IgD-negative memory B cell (primary cell): Measurements from ENCODE around the gene CISTR. TPM values are rescaled to one million over a fixed set of nuclear protein-coding genes. Genes with fewer than 3 reads are reported as not detected.
A peak's percentile ranks its signal among the peaks of the same experiment; 100 is the strongest.

ENCODE experiments used
- H3K27ac Mint-ChIP-seq, 3 donors: one replicate each; pipeline ENCODE4 v1.8.0; 2020 to 2022; ENCODE audit warnings: mild to moderate bottlenecking in 3 of 3, mixed read lengths in 3 of 3, moderate library complexity in 1 of 3
- H3K27me3 Mint-ChIP-seq: one replicate; pipeline ENCODE4 v1.8.0; 2021; ENCODE audit warnings: mixed read lengths
- H3K36me3 Mint-ChIP-seq: one replicate; pipeline ENCODE4 v1.8.0; 2020; ENCODE audit warnings: mild to moderate bottlenecking, mixed read lengths
- H3K4me1 Mint-ChIP-seq, 3 donors: one replicate each; pipeline ENCODE4 v1.8.0; 2020 to 2022; ENCODE audit warnings: mixed read lengths in 3 of 3, mild to moderate bottlenecking in 1 of 3
- H3K4me3 Mint-ChIP-seq, 4 donors: one replicate each; pipeline ENCODE4 v1.8.0; 2020 to 2022; ENCODE audit warnings: mild to moderate bottlenecking in 4 of 4, mixed read lengths in 4 of 4, moderate library complexity in 3 of 4
- H3K9me3 Mint-ChIP-seq, 3 donors: one replicate each; pipeline ENCODE4 v1.8.0; 2020 to 2021; ENCODE audit warnings: mixed read lengths in 3 of 3, mild to moderate bottlenecking in 1 of 3
- polyA plus RNA-seq: library from polyadenylated mRNA; unstranded; fragments of 300-500 nt; fragmentation: Illumina TruSeq; gene quantifications from one replicate; pipeline ENCODE4 v1.2.3, GENCODE V29; 2021

Gene CISTR
- polyA plus RNA-seq, 1 donor from 2014 or later: not detected

DNA sequence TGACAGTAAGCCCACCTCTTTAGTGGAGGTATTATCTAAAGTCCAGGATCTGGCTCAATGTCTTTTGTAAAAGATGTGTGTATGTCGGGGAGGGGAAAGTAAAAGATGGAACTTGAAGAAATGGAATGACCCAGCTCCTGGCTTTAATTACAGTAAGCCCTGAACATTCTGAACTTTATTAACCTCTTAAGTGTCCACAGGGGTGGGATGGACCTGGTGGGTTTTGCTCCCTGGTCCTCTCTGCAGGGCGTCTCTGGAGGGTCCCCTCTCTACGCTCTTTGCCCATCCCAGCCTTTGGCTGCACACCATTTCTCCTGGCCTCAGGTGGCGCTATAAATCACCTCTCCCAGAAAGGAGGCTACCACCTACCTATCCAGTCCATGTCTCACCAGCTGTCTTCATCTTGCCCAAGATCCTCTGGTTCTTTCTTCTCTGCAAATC is 3.7 kb upstream of the CISTR start:
- Mint-ChIP-seq H3K36me3 (no peaks in the 10 kb centered on the region), H3K4me1 (peaks cover 4 to 10% (median 8%) of the 10 kb centered on the region in 3 donors), H3K4me3 (peak overlapping the region in 1 of 4 donors; percentile 49), H3K27me3 (peaks cover 13% of the 10 kb centered on the region), H3K9me3 (no peaks in the 10 kb centered on the region), H3K27ac (no peak overlapping the region)

DNA sequence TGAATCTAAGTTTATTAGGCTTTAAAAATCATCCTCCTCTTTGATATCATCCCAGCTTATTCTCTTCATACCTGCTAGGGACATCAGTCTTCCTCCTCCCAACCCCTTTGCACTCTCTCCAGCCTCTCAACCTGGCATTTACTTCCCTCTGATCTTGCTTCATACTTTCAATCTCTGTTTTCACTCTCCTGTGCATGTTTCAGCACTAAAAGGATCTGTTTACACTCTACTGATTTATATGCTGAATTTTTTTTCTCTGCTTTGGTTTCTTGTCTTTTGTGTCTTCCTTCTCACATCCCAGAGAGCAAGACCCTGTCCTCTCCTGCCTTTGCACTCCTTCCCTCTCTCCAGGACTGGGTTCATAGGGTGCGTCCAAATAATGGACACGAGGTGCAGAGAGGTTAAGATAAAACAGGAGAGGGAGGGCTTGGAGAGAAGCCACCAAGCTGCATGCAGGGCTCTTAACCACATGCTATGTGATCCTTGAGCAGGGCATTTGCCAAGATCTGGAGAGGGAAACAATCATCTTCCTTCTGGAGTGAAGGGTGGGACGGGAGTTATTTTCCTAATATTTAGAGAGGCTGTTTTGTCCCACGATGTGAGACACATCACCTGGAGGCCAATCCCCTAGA is 3.0 kb upstream of the CISTR start:
- no peaks in the 10 kb centered on the region for H3K9me3 Mint-ChIP-seq
- H3K27ac Mint-ChIP-seq: no peak overlapping the region
- H3K4me1 Mint-ChIP-seq: peaks cover 4 to 10% (median 8%) of the 10 kb centered on the region in 3 donors
- H3K36me3 Mint-ChIP-seq: no peaks in the 10 kb centered on the region
- no peak overlapping the region for H3K4me3 Mint-ChIP-seq
- H3K27me3 Mint-ChIP-seq: peaks cover 11% of the 10 kb centered on the region

DNA sequence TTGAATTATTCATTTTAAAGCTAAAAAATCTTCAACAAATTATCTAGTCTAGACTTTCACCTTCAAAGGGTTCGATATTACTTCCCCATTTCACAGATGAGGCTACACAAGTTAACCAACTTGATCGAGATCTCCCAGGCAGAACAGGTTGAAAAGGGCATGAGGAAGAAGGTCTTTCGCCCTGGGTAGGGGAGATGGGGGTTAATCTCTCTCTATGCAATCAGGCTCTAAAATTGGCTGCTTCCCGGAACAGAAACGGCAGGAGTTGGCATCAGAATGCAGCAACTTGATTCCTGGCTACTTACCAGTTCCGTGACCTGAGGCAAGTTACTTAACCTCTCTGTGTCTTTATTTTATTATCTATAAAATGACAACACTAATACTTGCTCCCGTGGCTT is 2.4 kb upstream of the CISTR start:
- H3K27me3 Mint-ChIP-seq: peaks cover 7% of the 10 kb centered on the region
- peaks cover 4 to 10% (median 8%) of the 10 kb centered on the region in 3 donors for H3K4me1 Mint-ChIP-seq
- H3K9me3 Mint-ChIP-seq: no peaks in the 10 kb centered on the region
- H3K27ac Mint-ChIP-seq: no peak overlapping the region
- no peak overlapping the region for H3K4me3 Mint-ChIP-seq
- H3K36me3 Mint-ChIP-seq: no peaks in the 10 kb centered on the region

DNA sequence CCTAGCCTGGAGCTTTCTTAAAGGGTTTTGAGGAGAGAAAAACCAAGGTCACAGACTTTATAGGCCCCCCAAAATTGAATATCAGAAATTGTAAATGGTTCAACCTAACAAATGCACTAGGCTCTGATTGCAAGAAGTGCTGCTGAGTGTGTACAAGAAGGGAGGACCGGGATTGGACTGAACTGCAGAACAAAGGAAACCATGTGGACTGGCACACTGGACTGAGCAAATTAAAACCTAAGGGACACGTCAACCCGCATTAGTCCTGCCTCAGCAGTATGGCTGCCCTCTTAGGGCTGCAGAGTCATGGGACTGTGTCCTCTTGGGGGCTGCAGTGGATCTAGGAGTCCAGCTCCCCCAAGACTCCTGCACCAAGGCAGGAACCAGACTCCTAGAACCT is 842 bp upstream of the CISTR start:
- Mint-ChIP-seq H3K4me1 (peaks cover 4 to 10% (median 8%) of the 10 kb centered on the region in 3 donors), H3K36me3 (no peaks in the 10 kb centered on the region), H3K9me3 (no peaks in the 10 kb centered on the region), H3K27ac (no peak overlapping the region), H3K27me3 (peaks cover 6% of the 10 kb centered on the region), H3K4me3 (no peak overlapping the region)

DNA sequence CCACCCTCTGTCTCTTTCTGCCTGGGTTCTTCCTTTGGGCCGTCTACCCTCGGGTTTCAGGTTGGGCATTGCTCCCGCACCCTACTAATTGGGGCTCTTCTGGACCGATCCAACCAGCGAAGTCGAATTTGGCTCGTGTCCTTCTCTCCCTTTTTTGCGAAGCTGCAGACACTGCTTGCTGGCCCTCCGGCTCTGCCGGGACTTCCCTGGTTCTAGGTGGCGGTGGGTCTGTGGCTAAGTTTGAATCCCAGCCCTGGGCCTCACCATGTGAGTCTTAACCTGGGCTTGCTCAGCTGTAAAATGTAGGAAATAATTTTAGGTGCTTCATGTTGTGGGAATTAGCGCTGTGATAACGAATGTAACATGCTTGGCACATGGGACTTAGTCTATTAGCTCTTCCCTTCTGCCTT is 418 bp upstream of the CISTR start:
- Mint-ChIP-seq H3K4me3 (no peak overlapping the region), H3K9me3 (no peaks in the 10 kb centered on the region), H3K27me3 (peaks cover 9% of the 10 kb centered on the region), H3K36me3 (no peaks in the 10 kb centered on the region), H3K4me1 (peaks cover 4 to 10% (median 9%) of the 10 kb centered on the region in 3 donors), H3K27ac (no peak overlapping the region)

DNA sequence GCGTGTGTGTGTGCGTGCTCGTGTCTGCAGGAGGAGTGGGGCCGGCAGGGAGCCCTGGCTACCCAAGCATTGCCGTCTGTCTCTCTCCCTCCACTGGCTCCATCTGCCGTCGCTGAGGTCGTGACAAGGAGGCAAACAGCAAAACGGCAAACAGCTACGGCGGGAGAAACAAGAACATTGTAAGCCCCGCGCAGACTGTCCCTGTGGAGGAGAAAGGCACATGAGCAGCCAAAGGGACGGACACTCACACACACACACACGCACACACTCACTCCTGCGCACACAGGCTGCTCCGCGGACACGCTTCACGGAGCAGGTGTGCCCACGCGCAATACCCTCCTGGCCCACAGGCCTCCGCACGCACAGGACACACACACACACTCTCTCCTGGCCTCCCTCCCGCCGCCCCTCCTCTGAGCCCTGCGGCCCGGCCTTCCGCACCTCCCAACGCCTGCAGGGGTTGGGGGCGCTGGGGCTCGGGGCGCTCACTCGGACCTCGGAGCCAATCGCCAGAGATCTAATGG is 905 bp downstream of the CISTR start:
- H3K4me1 Mint-ChIP-seq: peaks cover 9 to 11% (median 11%) of the 10 kb centered on the region in 3 donors
- peak overlapping the region in 1 of 3 donors; percentile 68 for H3K27ac Mint-ChIP-seq
- H3K36me3 Mint-ChIP-seq: no peaks in the 10 kb centered on the region

DNA sequence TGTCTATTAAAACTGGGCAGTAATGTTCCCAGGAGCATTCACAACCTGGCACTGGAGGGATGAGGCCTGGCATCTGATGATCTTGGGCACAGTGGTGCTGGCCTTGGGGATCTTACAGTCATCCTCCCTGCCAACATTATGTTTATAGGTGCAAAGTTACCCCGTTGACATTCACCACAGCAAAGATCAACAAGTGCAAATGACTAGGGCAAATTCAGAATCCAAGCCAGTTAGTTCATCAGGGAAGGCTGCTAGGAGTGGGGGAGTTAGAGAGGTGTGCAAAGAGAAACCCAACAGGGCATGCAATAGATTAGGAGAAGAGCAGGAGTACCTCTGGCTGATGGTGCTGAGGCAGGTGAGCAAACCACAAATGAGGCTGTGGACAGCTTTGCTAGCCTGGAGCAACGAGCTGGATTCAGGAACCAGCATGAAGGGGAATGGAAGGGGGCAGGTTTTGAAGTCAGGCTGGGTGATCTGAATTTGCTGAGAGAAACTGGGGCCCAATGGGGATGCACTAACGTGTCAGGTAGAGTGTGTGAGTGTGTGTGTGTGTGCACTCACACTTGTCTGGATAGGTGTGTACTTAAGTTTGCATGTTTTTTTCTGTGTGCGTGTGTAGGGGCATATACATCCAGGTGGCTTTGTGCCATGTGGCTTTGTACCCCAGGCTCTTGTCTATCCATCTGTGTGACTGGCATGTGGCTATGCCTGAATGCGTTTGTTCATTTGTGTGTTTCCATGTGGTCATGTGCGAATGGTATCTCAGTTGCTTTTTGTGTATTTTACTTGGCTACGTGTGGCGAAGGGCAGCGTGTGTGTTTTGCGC is 1.6 kb downstream of the CISTR start:
- H3K9me3 Mint-ChIP-seq: no peaks in the 10 kb centered on the region

More for the DNA sequence above, 905 bp downstream of the CISTR start:
- no peaks in the 10 kb centered on the region for H3K9me3 Mint-ChIP-seq
- peak overlapping the region in 1 of 4 donors; percentile 94 for H3K4me3 Mint-ChIP-seq
- H3K27me3 Mint-ChIP-seq: peaks cover 14% of the 10 kb centered on the region

DNA sequence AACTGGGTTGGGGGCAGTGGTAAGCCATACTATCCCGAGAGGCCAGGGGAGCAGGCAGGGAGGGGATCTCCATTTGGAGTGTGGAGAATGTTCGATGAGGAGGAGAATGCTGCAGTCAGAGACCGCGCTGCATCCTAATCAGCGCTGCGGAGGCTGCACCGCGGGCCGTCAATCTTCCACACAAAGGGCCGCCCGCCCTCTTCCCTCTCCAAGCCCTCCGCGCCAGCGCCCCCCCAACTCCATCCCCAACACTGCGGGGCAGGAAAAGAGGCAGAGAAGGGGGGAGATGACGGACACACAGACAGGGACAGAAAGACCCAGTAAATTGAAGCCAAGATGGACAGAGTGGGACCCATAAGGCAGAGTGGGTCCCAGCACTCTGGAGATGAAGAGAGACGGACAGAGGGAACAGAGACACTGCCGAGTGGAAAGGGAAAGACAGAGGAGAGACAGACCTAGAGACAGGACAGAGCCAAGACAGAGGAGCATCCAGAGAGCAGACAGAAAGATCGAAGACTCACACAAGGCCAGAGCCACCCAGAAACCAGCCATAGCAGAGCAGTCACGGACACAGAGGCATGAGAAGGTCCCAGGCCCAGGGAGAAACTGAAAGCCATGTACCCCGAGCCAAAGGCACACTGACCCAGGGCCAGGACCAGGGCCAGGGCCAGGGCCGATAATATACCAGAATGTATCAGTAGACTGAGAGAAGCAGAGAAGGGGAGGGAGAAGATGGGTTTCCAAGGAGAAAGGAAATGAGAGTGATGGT is 3.5 kb downstream of the CISTR start:
- H3K4me3 Mint-ChIP-seq: no peak overlapping the region
- peaks cover 5 to 9% (median 7%) of the 10 kb centered on the region in 3 donors for H3K4me1 Mint-ChIP-seq
- H3K27ac Mint-ChIP-seq: no peak overlapping the region
- H3K9me3 Mint-ChIP-seq: no peaks in the 10 kb centered on the region
- no peaks in the 10 kb centered on the region for H3K36me3 Mint-ChIP-seq
- peaks cover 37% of the 10 kb centered on the region for H3K27me3 Mint-ChIP-seq

More for the DNA sequence above, 1.6 kb downstream of the CISTR start:
- H3K4me1 Mint-ChIP-seq: peaks cover 4 to 9% (median 5%) of the 10 kb centered on the region in 3 donors
- peaks cover 20% of the 10 kb centered on the region for H3K27me3 Mint-ChIP-seq
- no peaks in the 10 kb centered on the region for H3K36me3 Mint-ChIP-seq
- H3K4me3 Mint-ChIP-seq: peak overlapping the region in 1 of 4 donors; percentile 94
- H3K27ac Mint-ChIP-seq: peak overlapping the region in 1 of 3 donors; percentile 68

DNA sequence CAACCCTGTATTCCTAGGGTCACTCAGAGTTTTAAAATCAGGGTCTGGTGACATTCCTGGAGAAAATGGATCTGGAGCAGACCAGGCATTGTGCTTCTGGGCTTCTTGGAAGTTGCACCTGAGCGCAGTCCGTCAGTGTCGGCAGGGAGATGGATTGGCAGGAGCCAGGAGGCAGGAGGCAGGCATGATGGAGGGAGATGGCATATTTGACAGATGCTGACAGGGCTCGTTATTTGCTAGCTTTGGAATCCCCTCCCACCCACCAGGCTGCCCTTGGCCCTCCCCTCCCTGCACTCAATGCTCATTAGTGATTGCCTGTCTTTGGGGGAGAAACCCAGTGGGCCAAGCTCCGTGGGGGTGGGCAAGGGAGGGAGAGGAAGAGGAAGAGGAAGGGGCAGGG is 4.7 kb downstream of the CISTR start:
- Mint-ChIP-seq H3K36me3 (no peaks in the 10 kb centered on the region), H3K27ac (peak overlapping the region in 2 of 3 donors; percentile 40 to 46), H3K4me1 (peaks cover 5 to 9% (median 7%) of the 10 kb centered on the region in 3 donors), H3K27me3 (peaks cover 48% of the 10 kb centered on the region), H3K4me3 (peak overlapping the region in 2 of 4 donors; percentile 33 to 70), H3K9me3 (no peaks in the 10 kb centered on the region)

DNA sequence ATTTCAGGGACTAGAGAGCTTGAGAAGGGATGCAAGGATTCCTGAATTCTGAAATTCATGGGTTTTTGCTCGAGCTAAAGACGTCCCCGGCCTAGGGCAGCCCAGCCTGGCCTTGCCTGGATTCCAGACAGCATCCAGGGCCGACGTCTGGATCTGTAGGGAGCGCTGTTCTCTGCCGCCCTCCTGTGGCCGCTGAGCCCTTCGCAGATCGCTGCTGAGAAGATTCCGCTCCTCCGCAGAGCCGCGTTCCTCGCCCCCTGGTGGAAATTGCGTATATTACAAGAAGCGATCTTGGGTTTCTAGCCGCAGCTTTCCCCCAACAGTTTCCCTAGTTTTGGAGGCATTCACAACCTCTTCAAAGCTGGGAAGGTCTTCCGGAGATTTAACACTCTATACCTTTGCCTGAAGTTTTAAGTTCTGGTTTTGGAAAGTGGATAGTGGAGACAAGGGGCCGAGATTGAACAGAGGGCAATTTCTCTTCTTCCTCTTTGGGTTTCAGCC is 5.1 kb downstream of the CISTR start:
- peak overlapping the region in 1 of 4 donors; percentile 70 for H3K4me3 Mint-ChIP-seq
- H3K4me1 Mint-ChIP-seq: peaks cover 5 to 9% (median 7%) of the 10 kb centered on the region in 3 donors
- peaks cover 48% of the 10 kb centered on the region for H3K27me3 Mint-ChIP-seq
- no peaks in the 10 kb centered on the region for H3K9me3 Mint-ChIP-seq
- no peaks in the 10 kb centered on the region for H3K36me3 Mint-ChIP-seq
- peak overlapping the region in 1 of 3 donors; percentile 46 for H3K27ac Mint-ChIP-seq

DNA sequence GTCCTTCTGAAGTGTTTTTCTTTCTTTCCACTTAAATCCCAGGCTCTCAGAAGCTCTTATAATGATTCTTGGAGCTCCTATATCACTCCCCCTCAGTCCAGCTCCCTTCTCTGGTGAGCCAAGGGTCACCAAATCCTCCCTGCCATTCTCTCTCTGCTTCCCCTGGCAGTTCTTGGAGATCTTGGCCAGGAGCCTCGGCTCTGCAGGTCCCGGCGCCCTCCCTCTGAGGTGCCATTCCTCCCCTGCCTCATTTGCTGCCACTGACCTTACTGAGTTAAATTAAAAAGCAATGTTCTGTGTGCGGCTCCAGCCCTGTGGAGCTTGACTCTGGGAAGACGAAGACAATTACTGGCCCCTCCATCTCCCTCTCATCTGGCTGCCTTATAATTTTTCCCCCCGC is 7.0 kb downstream of the CISTR start:
- peaks cover 48% of the 10 kb centered on the region for H3K27me3 Mint-ChIP-seq
- H3K4me3 Mint-ChIP-seq: no peak overlapping the region
- peaks cover 5 to 9% (median 7%) of the 10 kb centered on the region in 3 donors for H3K4me1 Mint-ChIP-seq
- no peaks in the 10 kb centered on the region for H3K9me3 Mint-ChIP-seq
- no peak overlapping the region for H3K27ac Mint-ChIP-seq
- H3K36me3 Mint-ChIP-seq: no peaks in the 10 kb centered on the region

DNA sequence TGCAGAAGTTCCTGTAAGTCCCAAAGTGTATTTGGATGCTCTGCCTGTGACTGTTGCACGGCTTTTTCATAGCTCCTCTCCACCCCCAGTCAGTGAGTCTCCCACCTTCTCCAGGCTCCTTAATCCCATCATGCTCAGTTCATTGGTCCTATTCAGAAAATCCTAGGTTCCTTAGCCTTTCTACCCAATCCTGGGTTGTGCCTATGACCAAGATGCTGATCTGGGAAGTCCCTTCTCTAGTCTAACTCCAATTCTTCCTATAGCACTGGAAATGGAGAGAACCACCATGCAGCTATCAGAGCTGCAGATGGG is 7.7 kb downstream of the CISTR start:
- H3K4me1 Mint-ChIP-seq: peaks cover 5 to 13% (median 13%) of the 10 kb centered on the region in 3 donors
- peak overlapping the region in 2 of 4 donors; percentile 3 to 74 for H3K4me3 Mint-ChIP-seq
- H3K27me3 Mint-ChIP-seq: peaks cover 54% of the 10 kb centered on the region
- H3K36me3 Mint-ChIP-seq: no peaks in the 10 kb centered on the region
- no peak overlapping the region for H3K27ac Mint-ChIP-seq
- no peaks in the 10 kb centered on the region for H3K9me3 Mint-ChIP-seq

DNA sequence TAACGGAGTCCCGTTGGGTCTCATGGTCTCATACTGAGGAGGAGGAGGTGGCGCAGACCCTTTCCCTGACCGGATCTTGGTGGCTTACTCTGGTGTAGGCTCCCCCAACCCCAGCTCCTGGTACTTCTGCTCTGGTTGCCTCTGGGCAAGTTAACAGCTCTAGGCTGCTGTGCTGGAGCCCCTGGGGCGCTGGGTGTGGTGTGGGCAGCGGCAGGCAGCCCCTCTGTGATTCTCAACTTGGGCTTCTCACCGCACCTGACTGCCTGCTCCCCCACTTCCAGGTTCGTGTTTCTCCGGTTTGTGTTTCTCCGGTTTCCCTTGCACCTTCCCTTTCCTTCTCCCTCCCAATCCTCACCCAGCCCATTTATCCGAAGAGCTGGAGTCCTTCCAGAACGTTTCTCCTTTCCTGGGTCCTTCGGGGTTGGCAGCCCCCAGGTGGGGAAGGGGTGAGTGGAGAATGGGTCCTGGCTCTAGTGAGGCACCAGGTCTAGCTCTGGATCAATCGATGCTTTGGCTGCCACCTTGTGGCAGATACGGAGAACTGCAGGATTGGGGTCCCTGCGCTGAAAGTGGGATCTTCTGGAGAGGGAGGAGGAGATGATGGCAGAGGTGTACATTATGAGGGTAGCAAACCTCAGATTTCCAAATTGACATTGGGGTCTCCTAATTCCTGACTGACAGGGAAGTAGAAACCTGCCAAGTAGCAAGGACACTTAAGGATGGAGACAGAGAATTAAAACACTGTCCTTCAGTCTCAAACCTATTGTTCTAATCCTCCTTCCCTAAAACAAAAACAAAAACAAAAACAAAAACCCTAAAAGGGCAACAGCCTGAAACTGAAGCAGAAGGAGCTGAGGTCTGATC is 8.3 kb downstream of the CISTR start:
- Mint-ChIP-seq H3K27me3 (peaks cover 59% of the 10 kb centered on the region), H3K36me3 (no peaks in the 10 kb centered on the region), H3K9me3 (no peaks in the 10 kb centered on the region), H3K4me1 (peaks cover 5 to 18% (median 17%) of the 10 kb centered on the region in 3 donors), H3K27ac (peak overlapping the region in 2 of 3 donors; percentile 21 to 61), H3K4me3 (peak overlapping the region; percentile 0 to 92 (median 49))

DNA sequence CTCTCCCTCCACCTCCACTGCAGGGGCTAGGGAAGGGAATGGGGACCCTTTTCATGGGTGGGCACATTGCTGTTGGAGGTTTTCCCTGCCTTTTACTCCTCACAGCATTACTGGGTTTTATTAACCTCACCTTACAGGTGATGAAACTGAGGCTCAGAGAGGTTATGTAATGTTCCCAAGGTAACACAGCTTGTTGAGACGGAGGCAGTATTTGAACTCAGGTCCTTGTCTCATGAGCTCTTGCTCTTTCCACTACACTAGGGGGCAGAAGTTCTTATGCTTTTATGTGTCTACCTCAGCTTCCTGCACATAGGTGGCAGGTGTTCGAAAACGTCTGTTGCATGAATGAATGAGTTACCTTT is 11.7 kb downstream of the CISTR start:
- Mint-ChIP-seq H3K9me3 (no peaks in the 10 kb centered on the region), H3K4me3 (no peak overlapping the region), H3K4me1 (peaks cover 6 to 19% (median 8%) of the 10 kb centered on the region in 3 donors), H3K36me3 (peaks cover 2% of the 10 kb centered on the region), H3K27ac (no peak overlapping the region), H3K27me3 (peaks cover 66% of the 10 kb centered on the region)
